ENCODE data around the gene SNRNP70.
A peak's percentile ranks its signal among the peaks of the same experiment; 100 is the strongest.
"Not testable (repeated sequence)": the region's sequence is repeated elsewhere in the genome, so short reads cannot be mapped to it uniquely, and the experiment has no call there.

The SNRNP70 gene

GRCh38 chr19:49074869-49075268 is 10.4 kb upstream of the SNRNP70 start:
- peak; percentile 42 for TF ChIP-seq CTCF (IDR thresholded peaks at IDR 0.05; ENCODE audit: low read depth, low read length)
- not testable (repeated sequence) for H3K4me3 ChIP-seq (ENCODE audit: low read length); H3K79me2 ChIP-seq (ENCODE audit: low read length); H3K27ac ChIP-seq (ENCODE audit: low read length); H3K36me3 ChIP-seq (replicated peaks; ENCODE audit: low read depth, low read length); H3K9me3 ChIP-seq (ENCODE audit: insufficient read depth, low read length); H4K20me1 ChIP-seq (ENCODE audit: insufficient read depth, low read length); H3K27me3 ChIP-seq (ENCODE audit: low read depth, low read length); H3K4me2 ChIP-seq (ENCODE audit: low read length); H3K9ac ChIP-seq (ENCODE audit: low read length); H3K4me1 ChIP-seq (ENCODE audit: low read length)
- peak overlapping the region; percentile 69; the same call in 1 of the 2 replicates for H2AFZ ChIP-seq (ENCODE audit: low read depth, low read length)

- Histone ChIP-seq H4K20me1 (ENCODE audit: insufficient read depth, low read length) (no peaks in the 10 kb centered on the region), H3K4me3 (ENCODE audit: low read length) (no peak overlapping the region), H3K9me3 (ENCODE audit: insufficient read depth, low read length) (no peaks in the 10 kb centered on the region), H3K4me1 (ENCODE audit: low read length) (no peaks in the 10 kb centered on the region), H3K9ac (ENCODE audit: low read length) (no peak overlapping the region), H3K27me3 (ENCODE audit: low read depth, low read length) (no peaks in the 10 kb centered on the region), H3K79me2 (ENCODE audit: low read length) (peaks cover 2% of the 10 kb centered on the region), H3K36me3 (replicated peaks; ENCODE audit: low read depth, low read length) (no peaks in the 10 kb centered on the region), H3K4me2 (ENCODE audit: low read length) (no peak overlapping the region), H3K27ac (ENCODE audit: low read length) (no peak overlapping the region), H2AFZ (ENCODE audit: low read depth, low read length) (no peak overlapping the region)
- TF ChIP-seq EZH2phosphoT487 (IDR thresholded peaks at IDR 0.05; ENCODE audit: low read depth) (no peak), CTCF (IDR thresholded peaks at IDR 0.05; ENCODE audit: low read depth, low read length) (no peak)
Observed at GRCh38 chr19:49080392-49080791, 4.9 kb upstream of the SNRNP70 start.

- H2AFZ ChIP-seq (ENCODE audit: low read depth, low read length): no peak overlapping the region
- no peaks in the 10 kb centered on the region for H3K27me3 ChIP-seq (ENCODE audit: low read depth, low read length)
- no peak overlapping the region for H3K4me2 ChIP-seq (ENCODE audit: low read length)
- H3K36me3 ChIP-seq (replicated peaks; ENCODE audit: low read depth, low read length): peaks cover 6% of the 10 kb centered on the region
- H3K27ac ChIP-seq (ENCODE audit: low read length): no peak overlapping the region
- H3K79me2 ChIP-seq (ENCODE audit: low read length): peaks cover 11% of the 10 kb centered on the region
- no peaks in the 10 kb centered on the region for H3K9me3 ChIP-seq (ENCODE audit: insufficient read depth, low read length)
- peaks cover 7% of the 10 kb centered on the region for H4K20me1 ChIP-seq (ENCODE audit: insufficient read depth, low read length)
- no peak overlapping the region for H3K4me3 ChIP-seq (ENCODE audit: low read length)
- TF ChIP-seq CTCF (IDR thresholded peaks at IDR 0.05; ENCODE audit: low read depth, low read length): no peak
- TF ChIP-seq EZH2phosphoT487 (IDR thresholded peaks at IDR 0.05; ENCODE audit: low read depth): no peak
- no peak overlapping the region for H3K9ac ChIP-seq (ENCODE audit: low read length)
- H3K4me1 ChIP-seq (ENCODE audit: low read length): peaks cover 2% of the 10 kb centered on the region
Observed at GRCh38 chr19:49081273-49081672, 4.0 kb upstream of the SNRNP70 start.

GRCh38 chr19:49084206-49085019 is 838 bp upstream of the SNRNP70 start:
- Histone ChIP-seq H3K9me3 (ENCODE audit: insufficient read depth, low read length) (no peaks in the 10 kb centered on the region), H3K4me3 (ENCODE audit: low read length) (peak overlapping the region; percentile 92), H3K27ac (ENCODE audit: low read length) (peak overlapping the region; percentile 60), H3K79me2 (ENCODE audit: low read length) (peaks cover 42% of the 10 kb centered on the region), H3K4me2 (ENCODE audit: low read length) (peak overlapping the region; percentile 90), H3K36me3 (replicated peaks; ENCODE audit: low read depth, low read length) (peaks cover 28% of the 10 kb centered on the region), H2AFZ (ENCODE audit: low read depth, low read length) (peak overlapping the region; percentile 92), H3K4me1 (ENCODE audit: low read length) (peaks cover 14% of the 10 kb centered on the region), H4K20me1 (ENCODE audit: insufficient read depth, low read length) (peaks cover 34% of the 10 kb centered on the region), H3K9ac (ENCODE audit: low read length) (peak overlapping the region; percentile 92), H3K27me3 (ENCODE audit: low read depth, low read length) (no peaks in the 10 kb centered on the region)
- TF ChIP-seq EZH2phosphoT487 (IDR thresholded peaks at IDR 0.05; ENCODE audit: low read depth) (no peak), CTCF (IDR thresholded peaks at IDR 0.05; ENCODE audit: low read depth, low read length) (no peak)
